Spleen (tissue), 7 donors: ENCODE results near the gene PPP1R9A.

Experiments
- CTCF ChIP-seq, 11 experiments: fragments of 200-600 bp in 7 of 11; fragments of 450-650 bp in 4 of 11; sonication (generic) in 4 of 11; IDR thresholded peaks in 8 of 11; conservative IDR thresholded peaks in 3 of 11; 1 replicate in 7 of 11; 2 replicates in 4 of 11; pipeline versions ENCODE4 v1.4.0 to v1.8.0; 2016 to 2021; ENCODE audit warnings: antibody characterized with exemption in 11 of 11, inconsistent platforms in 4 of 11, mild to moderate bottlenecking in 1 of 11
- POLR2A ChIP-seq, 3 donors: fragments of 450-650 bp; IDR thresholded peaks; one replicate each; pipeline ENCODE4 v1.5.1; 2017; ENCODE audit warnings: antibody characterized with exemption in 3 of 3, mild to moderate bottlenecking in 1 of 3
- donor health status: DM: no; HTN: no; CAD: no; lungs with moderate emphysema.
- donor health status: DM: no; HTN: no; CAD: no.
- donor health status: DM: no; HTN: no; CAD: no.

- TF ChIP-seq CTCF (IDR thresholded peaks at IDR 0.05 in 8 of 11, conservative IDR thresholded peaks at IDR 0.05 in 3 of 11) (no peak), POLR2A (IDR thresholded peaks at IDR 0.05) (no peak)
Measured at GRCh38 chr7:95322396-95322795, 415.0 kb downstream of the PPP1R9A start.
